A549 (cell line): Measurements from ENCODE around the gene ZNF26. TPM values are rescaled to one million over a fixed set of nuclear protein-coding genes. Genes with fewer than 3 reads are reported as not detected.
"Not testable (repeated sequence)": the region's sequence is repeated elsewhere in the genome, so short reads cannot be mapped to it uniquely, and the experiment has no call there.

Experiments
- ATAC-seq, 2 experiments: fragments of 200-7000 bp in 1 of 2; fragments of >200 bp in 1 of 2; cut with Nextera tagmentation in 1 of 2; cut with Tn5 transposase in 1 of 2; 3 replicates each; pipeline versions ENCODE4 v1.8.0 to v1.9.1; 2018 to 2020; ENCODE audit warnings: mild to moderate bottlenecking in 1 of 2, moderate library complexity in 1 of 2
- CTCF ChIA-PET: fragments of 300-600 bp; sonication (Branson Sonifier 250); formaldehyde crosslinking; extraction: SDS; loops from one replicate; lab custom pipeline; 2021; ENCODE audit warnings: antibody characterized with exemption, inconsistent platforms; lab: Yijun Ruan, JAX
- POLR2A ChIA-PET: fragments of 350-600 bp; formaldehyde crosslinking; extraction: SDS; loops from one replicate; lab custom pipeline; 2021; ENCODE audit warnings: antibody characterized with exemption, inconsistent platforms; lab: Yijun Ruan, JAX
- DNase-seq, 2 experiments: peaks; one replicate each; pipeline versions ENCODE4 v3.0.0 to v3.0.0-alpha.2; 2011 to 2016; ENCODE audit warnings: low read depth in 1 of 2, low spot score in 1 of 2
- FAIRE-seq: peaks from 2 replicates; lab custom pipeline; 2011; peaks lifted over from hg19 to GRCh38; lab: Jason Lieb, UNC
- H3K27ac ChIP-seq, 2 experiments: fragments of >200 bp; sonication (Bioruptor Twin); formaldehyde crosslinking; 3 replicates each; pipeline ENCODE4 v1.5.1; 2016 to 2017
- H3K4me1 ChIP-seq: fragments of >200 bp; sonication (Bioruptor Twin); formaldehyde crosslinking; 3 replicates; pipeline ENCODE4 v1.6.1; 2016
- H3K4me2 ChIP-seq: fragments of >200 bp; sonication (Bioruptor Twin); formaldehyde crosslinking; 3 replicates; pipeline ENCODE4 v1.6.1; 2016
- H3K4me3 ChIP-seq: fragments of >200 bp; sonication (Bioruptor Twin); formaldehyde crosslinking; 3 replicates; pipeline ENCODE4 v1.5.1; 2016
- H3K9me3 ChIP-seq: fragments of >200 bp; sonication (Bioruptor Twin); formaldehyde crosslinking; 3 replicates; pipeline ENCODE4 v1.6.1; 2016
- BCL3 ChIP-seq: fragments of >200 bp; sonication (Bioruptor Twin); formaldehyde crosslinking; IDR thresholded peaks from 3 replicates; pipeline ENCODE4 v1.6.1; 2016
- CBX8 ChIP-seq: fragments of 200-600 bp; sonication (generic); IDR thresholded peaks from 2 replicates; pipeline ENCODE4 v1.6.1; 2016
- CEBPB ChIP-seq, 2 experiments: fragments of >200 bp in 1 of 2; sonication (Bioruptor Twin) in 1 of 2; formaldehyde crosslinking in 1 of 2; IDR thresholded peaks; 2 replicates each; pipeline ENCODE4 v1.6.1; 2012 to 2016
- CHD2 ChIP-seq: fragments of 150-350 bp; IDR thresholded peaks from 2 replicates; pipeline ENCODE4 v1.6.1; 2014; ENCODE audit warnings: low read length; ENCODE audit not compliant: partially characterized antibody
- ESRRA ChIP-seq: fragments of 150-350 bp; IDR thresholded peaks from 2 replicates; pipeline ENCODE4 v1.6.1; 2014; ENCODE audit warnings: mild to moderate bottlenecking, low read length, borderline replicate concordance
- FOXS1 ChIP-seq: fragments of 250-450 bp; sonication (Bioruptor Pico); IDR thresholded peaks from 2 replicates; pipeline ENCODE4 v1.5.0; 2020; ENCODE audit warnings: mild to moderate bottlenecking, moderate library complexity
- HDAC2 ChIP-seq: fragments of 200-600 bp; sonication (generic); IDR thresholded peaks from 2 replicates; pipeline ENCODE4 v1.6.1; 2016
- HOXB5 ChIP-seq: fragments of 250-450 bp; sonication (Bioruptor Pico); IDR thresholded peaks from 2 replicates; pipeline ENCODE4 v1.5.0; 2020; ENCODE audit warnings: mild to moderate bottlenecking, moderate library complexity
- KDM1A ChIP-seq: fragments of 200-600 bp; sonication (generic); IDR thresholded peaks from 2 replicates; pipeline ENCODE4 v1.6.1; 2016; ENCODE audit warnings: low read depth, mild to moderate bottlenecking
- MAFK ChIP-seq: fragments of 450-650 bp; IDR thresholded peaks from 2 replicates; pipeline ENCODE4 v1.6.1; 2014; ENCODE audit not compliant: partially characterized antibody
- MAZ ChIP-seq: fragments of 150-350 bp; IDR thresholded peaks from 2 replicates; pipeline ENCODE4 v1.6.1; 2014; ENCODE audit warnings: antibody characterized with exemption, low read depth, low read length, borderline replicate concordance
- MYC ChIP-seq: IDR thresholded peaks from 2 replicates; pipeline ENCODE4 v1.6.1; 2012; ENCODE audit warnings: mild to moderate bottlenecking, inconsistent platforms, low read length, improper control_type of control experiment, borderline replicate concordance
- NPAS2 ChIP-seq: fragments of 250-450 bp; sonication (Bioruptor Pico); IDR thresholded peaks from 2 replicates; pipeline ENCODE4 v1.8.0; 2022; ENCODE audit warnings: mild to moderate bottlenecking, moderate library complexity, borderline replicate concordance
- NR3C1 ChIP-seq: fragments of >200 bp; sonication (Bioruptor Twin); formaldehyde crosslinking; IDR thresholded peaks from 3 replicates; pipeline ENCODE4 v1.6.1; 2017
- POLR2A ChIP-seq: IDR thresholded peaks from 2 replicates; pipeline ENCODE4 v1.6.1; 2012; ENCODE audit warnings: mild to moderate bottlenecking, low read length
- RAD21 ChIP-seq, 2 experiments: fragments of >200 bp in 1 of 2; sonication (Bioruptor Twin) in 1 of 2; formaldehyde crosslinking in 1 of 2; IDR thresholded peaks in 1 of 2; conservative IDR thresholded peaks in 1 of 2; 2 replicates in 1 of 2; 3 replicates in 1 of 2; pipeline ENCODE4 v1.6.1; 2012 to 2018; ENCODE audit warnings: inconsistent platforms in 1 of 2
- RCOR1 ChIP-seq: fragments of 150-350 bp; IDR thresholded peaks from 2 replicates; pipeline ENCODE4 v1.6.1; 2014; ENCODE audit warnings: antibody characterized with exemption, low read length, low read depth
- SMC3 ChIP-seq: fragments of >200 bp; sonication (Bioruptor Twin); formaldehyde crosslinking; IDR thresholded peaks from 3 replicates; pipeline ENCODE4 v1.6.1; 2018; ENCODE audit warnings: inconsistent platforms
- SREBF2 ChIP-seq: fragments of 450-650 bp; IDR thresholded peaks from 2 replicates; pipeline ENCODE4 v1.6.1; 2014; ENCODE audit warnings: mild to moderate bottlenecking, moderate library complexity
- TFCP2L1 ChIP-seq: fragments of 250-450 bp; sonication (Bioruptor Pico); IDR thresholded peaks from 2 replicates; pipeline ENCODE4 v1.5.0; 2021; ENCODE audit warnings: mild to moderate bottlenecking
- TP53 ChIP-seq: fragments of 250-450 bp; sonication (Bioruptor Pico); IDR thresholded peaks from 2 replicates; pipeline ENCODE4 v1.5.0; 2021; ENCODE audit warnings: mild to moderate bottlenecking, moderate library complexity
- ZC3H11A ChIP-seq: fragments of 450-650 bp; IDR thresholded peaks from 2 replicates; pipeline ENCODE4 v1.6.1; 2014; ENCODE audit warnings: antibody characterized with exemption, mild to moderate bottlenecking
- ZNF302 ChIP-seq: fragments of 250-450 bp; sonication (Bioruptor Pico); IDR thresholded peaks from 2 replicates; pipeline ENCODE4 v1.9.0; 2021; ENCODE audit warnings: inconsistent platforms, mild to moderate bottlenecking, moderate library complexity
- WGBS: methylation state at CpG from one replicate; pipeline ENCODE4 v1.1.6; 2017; ENCODE audit errors: missing lambda C conversion rate; 5-methylcytosine and 5-hydroxymethylcytosine counted together
- polyA plus RNA-seq, 4 experiments: library from polyadenylated mRNA; depleted of rRNA in 3 of 4; stranded (reverse); fragments of >200 nt; fragmentation: RNase III in 1 of 4; extraction: RNeasy Plus Mini Kit Qiagen cat#74134 plus additional on column Dnase treatment in 1 of 4; gene quantifications; 2 replicates in 3 of 4; 3 replicates in 1 of 4; pipeline ENCODE4 v1.2.3, GENCODE V29; 2011 to 2017
- TF ChIP-seq, protein P1 (sequence below): fragments of 250-450 bp; sonication (Bioruptor Pico); IDR thresholded peaks from 2 replicates; pipeline ENCODE4 v1.5.0; 2020; ENCODE audit warnings: low read depth, mild to moderate bottlenecking, moderate library complexity
- TF ChIP-seq, protein P2 (sequence below): IDR thresholded peaks from 2 replicates; pipeline ENCODE4 v1.6.1; 2012

Gene ZNF26
- polyA plus RNA-seq, 2 of the 4 experiments (the other 2 are of a cell fraction) = 6.5 to 11.3 TPM

DNA sequence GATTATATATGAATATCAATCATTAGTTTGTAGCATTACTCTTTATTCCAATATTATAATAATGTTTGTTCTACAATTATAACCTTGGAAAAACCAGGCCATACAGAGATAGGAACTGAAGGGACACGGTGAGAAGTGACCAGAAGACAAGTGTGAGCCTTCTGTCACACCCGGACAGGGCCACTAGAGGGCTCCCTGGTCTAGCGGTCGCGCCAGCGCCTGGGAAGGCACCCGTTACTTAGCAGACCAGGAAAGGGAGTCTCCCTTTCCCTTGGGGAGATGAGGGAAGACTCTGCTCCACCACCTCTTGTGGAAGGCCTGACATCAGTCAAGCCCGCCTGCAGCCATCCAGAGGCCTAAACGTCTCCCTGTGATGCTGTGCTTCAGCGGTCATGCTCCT lies 22.2 kb upstream of the ZNF26 start:
- H3K4me1 ChIP-seq, ATAC-seq, POLR2A ChIA-PET, H3K27ac ChIP-seq, CTCF ChIA-PET, FAIRE-seq, H3K4me3 ChIP-seq, H3K4me2 ChIP-seq: not testable (repeated sequence)
- DNase-seq = peak in 1 of 2 experiments; percentile 56
- H3K9me3 ChIP-seq = peaks cover 82% of the 10 kb centered on the region
- peak in 1 of 2 experiments; percentile 51; a peak in 2 of 5 replicates for TF ChIP-seq RAD21 (conservative IDR thresholded peaks at IDR 0.05 in 1 of 2, IDR thresholded peaks at IDR 0.05 in 1 of 2)
- WGBS = 81% methylated on average over 10 of the region's 10 CpGs

DNA sequence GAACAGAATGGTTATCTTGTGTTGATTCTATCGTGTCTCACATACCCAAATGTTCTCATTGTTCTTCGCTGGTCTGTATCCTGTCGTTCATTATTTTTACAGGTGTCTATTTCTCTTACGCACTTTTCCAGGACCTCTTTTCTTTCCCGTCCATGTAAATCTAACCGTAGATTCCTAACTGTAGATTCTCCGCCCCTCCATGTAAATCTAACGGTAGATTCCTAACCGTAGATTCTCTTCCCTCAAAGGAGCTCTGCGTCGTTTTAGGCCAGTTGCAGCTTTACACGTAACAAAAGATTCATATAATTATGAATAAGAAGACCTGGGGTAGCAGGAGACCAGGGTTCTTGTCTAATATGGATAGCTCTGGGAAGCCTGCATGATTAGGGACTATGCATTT lies 20.4 kb upstream of the ZNF26 start:
- ChIA-PET POLR2A (no interaction called here), CTCF (no interaction called here)
- no peak for DNase-seq
- no peak for ATAC-seq
- Histone ChIP-seq H3K9me3 (peaks cover 79% of the 10 kb centered on the region), H3K4me2 (no peak overlapping the region), H3K4me1 (no peaks in the 10 kb centered on the region), H3K4me3 (no peak overlapping the region), H3K27ac (no peak overlapping the region)
- no peak for TF ChIP-seq KDM1A
- no peak for TF ChIP-seq NR3C1
- no peak for TF ChIP-seq CBX8
- no peak for TF ChIP-seq TFCP2L1 (CRISPR knock-in tag)
- no peak for TF ChIP-seq SREBF2
- no peak for TF ChIP-seq CHD2
- no peak for TF ChIP-seq NPAS2
- TF ChIP-seq, protein P1, sequence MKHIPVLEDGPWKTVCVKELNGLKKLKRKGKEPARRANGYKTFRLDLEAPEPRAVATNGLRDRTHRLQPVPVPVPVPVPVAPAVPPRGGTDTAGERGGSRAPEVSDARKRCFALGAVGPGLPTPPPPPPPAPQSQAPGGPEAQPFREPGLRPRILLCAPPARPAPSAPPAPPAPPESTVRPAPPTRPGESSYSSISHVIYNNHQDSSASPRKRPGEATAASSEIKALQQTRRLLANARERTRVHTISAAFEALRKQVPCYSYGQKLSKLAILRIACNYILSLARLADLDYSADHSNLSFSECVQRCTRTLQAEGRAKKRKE (CRISPR knock-in tag) = no peak
- TF ChIP-seq RCOR1 = no peak
- TF ChIP-seq MAZ = no peak
- no peak for TF ChIP-seq CEBPB (IDR thresholded peaks at IDR 0.05)
- TF ChIP-seq HDAC2 = no peak
- no peak for TF ChIP-seq SMC3
- TF ChIP-seq, protein P2, sequence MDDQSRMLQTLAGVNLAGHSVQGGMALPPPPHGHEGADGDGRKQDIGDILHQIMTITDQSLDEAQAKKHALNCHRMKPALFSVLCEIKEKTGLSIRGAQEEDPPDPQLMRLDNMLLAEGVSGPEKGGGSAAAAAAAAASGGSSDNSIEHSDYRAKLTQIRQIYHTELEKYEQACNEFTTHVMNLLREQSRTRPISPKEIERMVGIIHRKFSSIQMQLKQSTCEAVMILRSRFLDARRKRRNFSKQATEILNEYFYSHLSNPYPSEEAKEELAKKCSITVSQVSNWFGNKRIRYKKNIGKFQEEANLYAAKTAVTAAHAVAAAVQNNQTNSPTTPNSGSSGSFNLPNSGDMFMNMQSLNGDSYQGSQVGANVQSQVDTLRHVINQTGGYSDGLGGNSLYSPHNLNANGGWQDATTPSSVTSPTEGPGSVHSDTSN = no peak
- WGBS = 85% methylated on average over 12 of the region's 12 CpGs
- FAIRE-seq = no peak

GRCh38 chr12:132966676-132967415 lies 19.3 kb upstream of the ZNF26 start:
- CTCF ChIA-PET = no interaction called here
- WGBS = 64% methylated on average over 5 of the region's 12 CpGs
- FAIRE-seq = no peak
- POLR2A ChIA-PET = no interaction called here
- TF ChIP-seq MAFK (no peak), MAZ (no peak), ZC3H11A (no peak), ESRRA (no peak), POLR2A (no peak), TFCP2L1 (CRISPR knock-in tag) (no peak), MYC (no peak), BCL3 (no peak), TP53 (CRISPR knock-in tag) (no peak), HOXB5 (CRISPR knock-in tag) (no peak), ZNF302 (CRISPR knock-in tag) (no peak), FOXS1 (CRISPR knock-in tag) (no peak), CHD2 (no peak)
- TF ChIP-seq, protein P2 = no peak
- Histone ChIP-seq H3K4me3 (no peak overlapping the region), H3K27ac (no peak overlapping the region), H3K9me3 (peaks cover 75% of the 10 kb centered on the region), H3K4me1 (no peaks in the 10 kb centered on the region), H3K4me2 (no peak overlapping the region)
- ATAC-seq = no peak
- DNase-seq = no peak
